ENCODE measurements around the gene DERA. TPM values are rescaled to one million over a fixed set of nuclear protein-coding genes. Genes with fewer than 3 reads are reported as not detected.

DERA gene
- total and polyA plus RNA-seq, 9 of the 15 experiments (the other 6 are each of a cell fraction or from before 2014, with no cell fraction given), result 5.5 to 15.5 (median 7.8) TPM

DNA sequence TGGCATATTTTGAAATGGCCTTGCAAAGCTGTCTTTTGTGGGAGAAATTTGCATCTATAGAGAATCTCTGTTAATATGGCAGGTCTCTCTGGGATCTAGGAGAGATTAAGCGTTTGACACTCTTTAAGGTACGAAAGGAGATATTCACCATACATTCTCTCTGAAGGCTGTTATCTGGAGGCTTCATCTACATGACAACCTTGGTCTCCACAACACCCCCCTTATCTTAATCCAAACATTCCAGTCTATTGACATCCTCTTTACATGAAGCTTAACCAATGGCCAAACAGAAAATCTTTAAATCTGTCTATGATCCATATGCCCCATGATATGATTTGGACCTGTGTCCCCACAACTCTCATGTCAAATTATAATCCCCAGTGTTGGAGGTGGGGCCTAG, 137.4 kb downstream of the DERA start:
- Histone ChIP-seq H3K9me3 (replicated peaks; ENCODE audit: control insufficient read depth, insufficient read depth, low read depth, low read length) (no peaks in the 10 kb centered on the region), H3K79me2 (ENCODE audit: control insufficient read depth, insufficient read depth, low read length) (no peaks in the 10 kb centered on the region), H3K4me3 (no peak overlapping the region), H3K27ac (ENCODE audit: extremely low read depth, low read depth, low read length) (no peak overlapping the region), H3K4me1 (replicated peaks in 1 of 2; ENCODE audit: control insufficient read depth in 2 of 2, insufficient read depth in 2 of 2, low read length in 2 of 2) (no peaks in the 10 kb centered on the region), H3K36me3 (ENCODE audit: control insufficient read depth, insufficient read depth, low read length) (no peaks in the 10 kb centered on the region), H3K9me1 (ENCODE audit: control insufficient read depth, insufficient read depth, low read length) (no peaks in the 10 kb centered on the region), H3K9ac (ENCODE audit: insufficient read depth in 1 of 2, low read depth in 2 of 2, low read length in 2 of 2) (no peak overlapping the region), H4K20me1 (replicated peaks; ENCODE audit: control insufficient read depth, insufficient read depth, low read length) (no peaks in the 10 kb centered on the region), H3K27me3 (ENCODE audit: control insufficient read depth in 2 of 2, insufficient read depth in 2 of 2, low read length in 2 of 2) (no peaks in the 10 kb centered on the region), H2AFZ (ENCODE audit: low read depth, low read length) (no peak overlapping the region), H3K4me2 (ENCODE audit: insufficient read depth, low read length) (no peak overlapping the region)
- no TSS peak for BruUV-seq (replicated peaks)
- 0% methylated on average over 2 of the region's 2 CpGs for WGBS (ENCODE audit: insufficient coverage, low coverage, missing lambda C conversion rate)
- DNase-seq (ENCODE audit: extremely low read depth in 1 of 4, low spot score in 3 of 4) (no peak), FAIRE-seq (no peak), ATAC-seq (no peak)
- ChIA-PET POLR2A (interaction anchor here (0.9 kb wide), 1 partner anchor 31 kb away, joined by 3 read pairs; no protein-coding TSS in a partner anchor), CTCF (ENCODE audit: low intra/inter-chr PET ratio) (no interaction called here)
- intact Hi-C loops (cut with micrococcal nuclease) (no loop called here), in situ Hi-C loops (cut with MboI) (no loop called here)
- TF ChIP-seq TRIM28 (IDR thresholded peaks at IDR 0.05) (no peak), DNMT1 (IDR thresholded peaks at IDR 0.05) (no peak), TBP (optimal IDR thresholded peaks at IDR 0.05; ENCODE audit: low read depth, low read length) (no peak), ZNF217 (CRISPR knock-in tag; IDR thresholded peaks at IDR 0.05) (no peak), TEAD4 (IDR thresholded peaks at IDR 0.05; ENCODE audit: low read length) (no peak), TEAD4 (CRISPR knock-in tag; IDR thresholded peaks at IDR 0.05; ENCODE audit: borderline replicate concordance) (no peak), PHF20 (IDR thresholded peaks at IDR 0.05; ENCODE audit: partially characterized antibody) (no peak), SOX6 (IDR thresholded peaks at IDR 0.05) (no peak), FOSL1 (tag; conservative IDR thresholded peaks at IDR 0.05) (no peak)
- TF ChIP-seq, protein P1, sequence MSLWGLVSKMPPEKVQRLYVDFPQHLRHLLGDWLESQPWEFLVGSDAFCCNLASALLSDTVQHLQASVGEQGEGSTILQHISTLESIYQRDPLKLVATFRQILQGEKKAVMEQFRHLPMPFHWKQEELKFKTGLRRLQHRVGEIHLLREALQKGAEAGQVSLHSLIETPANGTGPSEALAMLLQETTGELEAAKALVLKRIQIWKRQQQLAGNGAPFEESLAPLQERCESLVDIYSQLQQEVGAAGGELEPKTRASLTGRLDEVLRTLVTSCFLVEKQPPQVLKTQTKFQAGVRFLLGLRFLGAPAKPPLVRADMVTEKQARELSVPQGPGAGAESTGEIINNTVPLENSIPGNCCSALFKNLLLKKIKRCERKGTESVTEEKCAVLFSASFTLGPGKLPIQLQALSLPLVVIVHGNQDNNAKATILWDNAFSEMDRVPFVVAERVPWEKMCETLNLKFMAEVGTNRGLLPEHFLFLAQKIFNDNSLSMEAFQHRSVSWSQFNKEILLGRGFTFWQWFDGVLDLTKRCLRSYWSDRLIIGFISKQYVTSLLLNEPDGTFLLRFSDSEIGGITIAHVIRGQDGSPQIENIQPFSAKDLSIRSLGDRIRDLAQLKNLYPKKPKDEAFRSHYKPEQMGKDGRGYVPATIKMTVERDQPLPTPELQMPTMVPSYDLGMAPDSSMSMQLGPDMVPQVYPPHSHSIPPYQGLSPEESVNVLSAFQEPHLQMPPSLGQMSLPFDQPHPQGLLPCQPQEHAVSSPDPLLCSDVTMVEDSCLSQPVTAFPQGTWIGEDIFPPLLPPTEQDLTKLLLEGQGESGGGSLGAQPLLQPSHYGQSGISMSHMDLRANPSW (CRISPR knock-in tag; IDR thresholded peaks at IDR 0.05), result no peak
- TF ChIP-seq, protein P2, sequence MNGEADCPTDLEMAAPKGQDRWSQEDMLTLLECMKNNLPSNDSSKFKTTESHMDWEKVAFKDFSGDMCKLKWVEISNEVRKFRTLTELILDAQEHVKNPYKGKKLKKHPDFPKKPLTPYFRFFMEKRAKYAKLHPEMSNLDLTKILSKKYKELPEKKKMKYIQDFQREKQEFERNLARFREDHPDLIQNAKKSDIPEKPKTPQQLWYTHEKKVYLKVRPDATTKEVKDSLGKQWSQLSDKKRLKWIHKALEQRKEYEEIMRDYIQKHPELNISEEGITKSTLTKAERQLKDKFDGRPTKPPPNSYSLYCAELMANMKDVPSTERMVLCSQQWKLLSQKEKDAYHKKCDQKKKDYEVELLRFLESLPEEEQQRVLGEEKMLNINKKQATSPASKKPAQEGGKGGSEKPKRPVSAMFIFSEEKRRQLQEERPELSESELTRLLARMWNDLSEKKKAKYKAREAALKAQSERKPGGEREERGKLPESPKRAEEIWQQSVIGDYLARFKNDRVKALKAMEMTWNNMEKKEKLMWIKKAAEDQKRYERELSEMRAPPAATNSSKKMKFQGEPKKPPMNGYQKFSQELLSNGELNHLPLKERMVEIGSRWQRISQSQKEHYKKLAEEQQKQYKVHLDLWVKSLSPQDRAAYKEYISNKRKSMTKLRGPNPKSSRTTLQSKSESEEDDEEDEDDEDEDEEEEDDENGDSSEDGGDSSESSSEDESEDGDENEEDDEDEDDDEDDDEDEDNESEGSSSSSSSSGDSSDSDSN (IDR thresholded peaks at IDR 0.05; ENCODE audit: borderline replicate concordance in 1 of 2, low read depth in 2 of 2, low read length in 2 of 2), result no peak
- TF ChIP-seq, protein P3, sequence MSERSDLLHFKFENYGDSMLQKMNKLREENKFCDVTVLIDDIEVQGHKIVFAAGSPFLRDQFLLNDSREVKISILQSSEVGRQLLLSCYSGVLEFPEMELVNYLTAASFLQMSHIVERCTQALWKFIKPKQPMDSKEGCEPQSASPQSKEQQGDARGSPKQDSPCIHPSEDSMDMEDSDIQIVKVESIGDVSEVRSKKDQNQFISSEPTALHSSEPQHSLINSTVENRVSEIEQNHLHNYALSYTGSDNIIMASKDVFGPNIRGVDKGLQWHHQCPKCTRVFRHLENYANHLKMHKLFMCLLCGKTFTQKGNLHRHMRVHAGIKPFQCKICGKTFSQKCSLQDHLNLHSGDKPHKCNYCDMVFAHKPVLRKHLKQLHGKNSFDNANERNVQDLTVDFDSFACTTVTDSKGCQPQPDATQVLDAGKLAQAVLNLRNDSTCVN (CRISPR knock-in tag; IDR thresholded peaks at IDR 0.05), result no peak
- TF ChIP-seq, protein P4, sequence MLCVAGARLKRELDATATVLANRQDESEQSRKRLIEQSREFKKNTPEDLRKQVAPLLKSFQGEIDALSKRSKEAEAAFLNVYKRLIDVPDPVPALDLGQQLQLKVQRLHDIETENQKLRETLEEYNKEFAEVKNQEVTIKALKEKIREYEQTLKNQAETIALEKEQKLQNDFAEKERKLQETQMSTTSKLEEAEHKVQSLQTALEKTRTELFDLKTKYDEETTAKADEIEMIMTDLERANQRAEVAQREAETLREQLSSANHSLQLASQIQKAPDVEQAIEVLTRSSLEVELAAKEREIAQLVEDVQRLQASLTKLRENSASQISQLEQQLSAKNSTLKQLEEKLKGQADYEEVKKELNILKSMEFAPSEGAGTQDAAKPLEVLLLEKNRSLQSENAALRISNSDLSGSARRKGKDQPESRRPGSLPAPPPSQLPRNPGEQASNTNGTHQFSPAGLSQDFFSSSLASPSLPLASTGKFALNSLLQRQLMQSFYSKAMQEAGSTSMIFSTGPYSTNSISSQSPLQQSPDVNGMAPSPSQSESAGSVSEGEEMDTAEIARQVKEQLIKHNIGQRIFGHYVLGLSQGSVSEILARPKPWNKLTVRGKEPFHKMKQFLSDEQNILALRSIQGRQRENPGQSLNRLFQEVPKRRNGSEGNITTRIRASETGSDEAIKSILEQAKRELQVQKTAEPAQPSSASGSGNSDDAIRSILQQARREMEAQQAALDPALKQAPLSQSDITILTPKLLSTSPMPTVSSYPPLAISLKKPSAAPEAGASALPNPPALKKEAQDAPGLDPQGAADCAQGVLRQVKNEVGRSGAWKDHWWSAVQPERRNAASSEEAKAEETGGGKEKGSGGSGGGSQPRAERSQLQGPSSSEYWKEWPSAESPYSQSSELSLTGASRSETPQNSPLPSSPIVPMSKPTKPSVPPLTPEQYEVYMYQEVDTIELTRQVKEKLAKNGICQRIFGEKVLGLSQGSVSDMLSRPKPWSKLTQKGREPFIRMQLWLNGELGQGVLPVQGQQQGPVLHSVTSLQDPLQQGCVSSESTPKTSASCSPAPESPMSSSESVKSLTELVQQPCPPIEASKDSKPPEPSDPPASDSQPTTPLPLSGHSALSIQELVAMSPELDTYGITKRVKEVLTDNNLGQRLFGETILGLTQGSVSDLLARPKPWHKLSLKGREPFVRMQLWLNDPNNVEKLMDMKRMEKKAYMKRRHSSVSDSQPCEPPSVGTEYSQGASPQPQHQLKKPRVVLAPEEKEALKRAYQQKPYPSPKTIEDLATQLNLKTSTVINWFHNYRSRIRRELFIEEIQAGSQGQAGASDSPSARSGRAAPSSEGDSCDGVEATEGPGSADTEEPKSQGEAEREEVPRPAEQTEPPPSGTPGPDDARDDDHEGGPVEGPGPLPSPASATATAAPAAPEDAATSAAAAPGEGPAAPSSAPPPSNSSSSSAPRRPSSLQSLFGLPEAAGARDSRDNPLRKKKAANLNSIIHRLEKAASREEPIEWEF (CRISPR knock-in tag; IDR thresholded peaks at IDR 0.05), result no peak

Measured in K562 (cell line).